GM19043 (cell line): ENCODE measurements around the gene CCDC82.

ENCODE experiments used
- ATAC-seq: cut with Tn5 transposase; IDR thresholded peaks from one replicate; pipeline ENCODE4 v1.9.1; 2021; ENCODE audit warnings: low read depth; ENCODE audit not compliant: unreplicated experiment

CCDC82 gene

GRCh38 chr11:96365493-96365892 lies 24.2 kb downstream of the CCDC82 start:
- no peak for ATAC-seq

DNA sequence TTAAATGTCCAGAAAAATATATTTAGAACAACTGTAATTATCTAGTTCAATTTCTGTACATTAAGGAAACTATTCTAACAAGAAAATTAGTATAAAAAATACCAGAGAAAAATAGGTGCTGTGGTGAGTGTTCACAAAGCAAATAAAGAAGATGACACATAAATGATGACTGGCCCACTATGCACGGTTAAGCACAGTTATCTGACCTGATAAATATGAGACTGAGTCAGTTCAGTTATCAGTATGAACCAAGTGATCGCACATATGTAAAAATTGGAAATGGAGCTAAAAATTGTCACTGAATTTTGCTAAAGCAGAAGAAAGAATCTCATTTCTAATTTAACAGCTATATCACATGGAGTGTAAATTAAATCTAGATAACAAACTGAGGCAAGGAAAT lies 27.9 kb downstream of the CCDC82 start:
- no peak for ATAC-seq

DNA sequence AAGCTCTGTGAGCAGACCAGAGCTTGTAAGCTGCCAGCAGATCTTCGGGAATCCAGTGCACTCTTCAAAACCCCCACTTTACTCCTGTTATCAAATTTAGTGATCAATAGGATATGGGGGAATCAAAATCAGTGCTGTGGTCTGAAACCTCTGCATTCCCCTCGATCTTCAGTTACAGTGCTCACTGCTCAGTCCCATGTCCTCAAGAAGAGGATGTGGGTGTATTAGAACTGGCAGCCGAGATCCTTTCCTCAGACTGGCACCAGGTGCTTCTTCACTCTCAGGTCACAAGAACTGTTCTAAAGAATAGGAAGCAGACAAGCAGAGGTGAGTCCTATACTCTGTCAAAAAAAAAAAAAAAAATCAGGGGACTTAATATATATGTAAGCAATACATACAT lies 31.4 kb downstream of the CCDC82 start:
- no peak for ATAC-seq

GRCh38 chr11:96357794-96358193 lies 31.9 kb downstream of the CCDC82 start:
- no peak for ATAC-seq

DNA sequence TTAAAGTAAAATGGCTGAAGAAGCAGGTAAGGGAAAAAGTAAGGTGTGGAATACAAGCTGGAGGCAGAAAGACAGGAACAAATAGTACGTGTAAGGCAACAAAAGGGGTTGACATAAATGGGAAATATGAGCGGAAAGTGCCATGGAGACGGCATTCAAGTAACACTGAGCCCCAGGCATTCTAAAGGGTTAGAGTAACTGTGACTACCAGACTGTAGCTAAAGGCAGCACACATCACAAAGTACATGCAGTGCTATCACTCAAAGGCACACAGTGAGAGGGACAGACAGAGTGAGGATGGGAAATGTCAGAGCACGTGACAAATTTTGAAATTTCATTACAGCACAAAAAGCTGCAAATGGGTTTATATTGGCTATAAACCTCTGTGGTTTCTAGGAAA lies 32.9 kb downstream of the CCDC82 start:
- ATAC-seq, result no peak

GRCh38 chr11:96342961-96343711 lies 46.6 kb downstream of the CCDC82 start, which contains the start of gene MAML2:
TSS of gene MAML2 (minus strand) at chr11:96343195. CDS start at chr11:96341895, 1,300 bp downstream.
- ATAC-seq, result peak; percentile 80

DNA sequence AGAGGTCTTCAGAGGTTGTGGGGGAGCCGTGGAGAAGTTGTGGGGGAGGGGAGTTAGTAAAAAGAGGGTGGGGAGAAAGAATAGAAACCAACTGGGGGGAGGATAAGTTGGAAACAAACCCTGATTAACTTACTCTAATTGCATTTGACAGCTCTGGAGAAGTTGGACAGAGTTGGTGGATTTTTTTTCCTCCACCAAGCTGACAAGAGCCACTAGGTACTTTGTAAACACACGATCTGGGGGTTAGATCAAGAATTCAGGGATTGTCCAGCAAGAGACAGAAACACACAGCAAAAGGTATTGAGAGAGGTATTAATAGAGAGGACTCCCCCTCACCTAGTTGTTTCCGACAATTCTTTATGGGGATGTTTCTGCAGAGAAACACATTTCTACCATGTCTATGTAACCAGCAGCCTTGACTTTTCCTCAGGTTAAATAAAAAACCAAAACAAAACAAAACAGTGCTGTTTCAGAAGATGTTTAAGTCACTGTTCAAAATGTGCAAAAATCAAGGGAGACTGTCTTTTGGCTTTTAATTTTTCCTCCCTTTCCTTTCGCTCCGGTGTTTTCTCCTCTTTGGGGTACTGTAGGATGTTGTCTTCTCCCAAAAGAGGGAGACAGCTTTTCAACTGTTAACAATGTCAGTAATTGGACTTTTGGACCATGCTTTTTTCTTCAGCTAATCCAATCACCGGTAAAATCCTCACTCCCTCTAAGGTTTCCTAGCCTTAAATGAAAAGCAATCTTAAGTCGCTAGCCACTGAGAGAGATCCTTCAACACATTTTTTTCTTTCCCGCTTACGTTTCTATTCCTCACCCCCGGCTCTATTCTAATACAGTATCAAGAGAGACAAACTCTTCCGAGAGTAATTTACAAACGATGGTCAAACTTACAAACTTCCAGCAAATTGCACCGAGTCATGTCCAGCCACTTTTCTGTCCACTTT lies 47.4 kb downstream of the CCDC82 start:
- no peak for ATAC-seq

DNA sequence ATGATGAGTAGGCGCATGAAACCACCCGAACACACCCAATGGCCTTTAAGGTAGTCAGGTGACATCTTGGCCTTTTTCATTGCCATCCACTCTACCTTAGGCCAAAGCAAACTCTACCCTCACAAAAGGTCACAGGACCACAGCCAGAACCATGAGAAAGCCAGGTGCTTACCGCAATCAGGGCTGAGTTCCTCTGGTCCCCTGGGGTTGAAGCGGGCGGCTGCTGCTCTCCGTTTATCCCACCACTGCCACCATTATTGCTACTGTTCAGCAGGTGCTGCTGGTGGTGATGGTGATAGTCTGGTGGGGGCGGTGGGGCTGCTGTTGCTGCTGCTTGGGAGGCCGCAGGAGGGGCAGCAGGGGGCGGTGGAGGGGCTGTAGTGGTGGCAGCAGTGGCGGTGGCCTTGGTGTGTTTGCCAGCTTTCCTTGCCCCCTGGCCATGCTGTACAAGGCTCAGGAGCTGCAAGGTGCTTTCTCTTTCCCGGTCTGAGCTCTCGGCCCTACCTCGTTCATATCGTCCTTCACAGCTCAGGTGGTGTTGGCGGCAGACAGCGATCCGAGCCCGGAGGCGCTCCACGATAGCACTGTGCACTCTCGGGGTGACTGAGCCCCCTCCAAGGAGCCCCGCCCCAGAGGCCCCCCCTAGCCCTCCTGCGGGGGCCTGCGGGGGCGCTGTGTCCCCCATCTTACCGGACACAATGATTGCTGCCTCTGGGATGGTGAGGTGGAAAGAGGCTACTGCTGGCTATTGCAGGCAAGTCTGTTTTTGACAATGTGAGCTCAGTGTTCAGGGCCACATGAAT lies 48.3 kb downstream of the CCDC82 start:
- peak; percentile 33 for ATAC-seq

DNA sequence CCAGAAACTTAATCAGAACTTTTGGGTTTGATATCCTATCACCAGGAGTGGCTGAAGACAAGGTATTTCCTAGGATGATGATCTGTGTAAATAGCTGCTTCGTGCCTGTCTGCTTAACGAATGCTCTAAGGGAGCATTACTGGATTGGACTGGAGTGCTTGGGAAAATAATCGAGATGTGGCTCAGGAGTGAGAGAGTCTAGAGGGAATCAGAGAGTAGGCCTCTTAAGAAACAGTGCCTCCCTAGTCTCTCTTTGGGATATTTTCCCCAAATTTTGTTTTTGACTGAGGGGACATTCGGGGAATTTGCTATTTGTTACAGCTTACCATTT lies 49.2 kb downstream of the CCDC82 start:
- no peak for ATAC-seq

- ATAC-seq, result no peak
These were observed 49.8 kb downstream of the CCDC82 start for GRCh38 chr11:96339706-96340554.

DNA sequence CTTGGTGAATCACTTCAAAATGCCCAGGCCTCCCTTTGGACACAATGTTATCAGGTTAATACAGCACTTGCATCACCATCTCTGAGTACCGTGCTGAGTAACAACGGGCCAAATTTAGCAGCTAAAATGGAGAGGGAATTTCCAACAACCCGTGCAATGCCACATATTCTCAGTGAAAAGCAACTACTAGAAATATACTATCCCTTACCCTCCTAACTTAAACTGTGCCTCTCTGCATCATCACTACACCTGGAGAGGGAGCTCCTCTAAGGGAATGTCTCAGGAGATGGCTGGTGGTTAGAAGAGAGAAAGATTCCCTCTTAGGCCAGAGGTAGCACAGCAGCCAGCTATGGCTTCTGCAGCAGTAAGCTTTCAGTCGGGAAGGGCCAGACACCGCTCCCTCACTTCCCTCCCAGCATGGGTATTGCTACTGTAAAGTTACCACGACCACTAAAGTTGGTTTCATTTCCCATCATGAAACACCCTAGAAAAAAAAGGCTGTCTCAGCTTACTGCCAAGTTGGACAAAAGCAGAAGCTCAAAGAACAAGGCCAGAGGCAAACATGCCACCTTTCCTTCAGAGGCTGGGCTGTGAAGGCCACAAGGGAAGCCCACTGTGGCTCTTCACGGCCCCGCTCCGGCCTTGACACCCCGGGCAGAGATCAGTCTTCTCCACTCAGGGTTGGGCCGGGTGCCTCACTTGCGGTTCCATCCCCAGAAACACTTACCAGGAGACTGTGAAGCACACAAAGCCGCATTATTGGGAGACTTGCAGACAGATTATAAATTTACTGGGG lies 50.6 kb downstream of the CCDC82 start:
- ATAC-seq, result peak; percentile 32

GRCh38 chr11:96337541-96338431 lies 51.9 kb downstream of the CCDC82 start:
- ATAC-seq, result peak; percentile 32

- no peak for ATAC-seq
These were observed 54.3 kb downstream of the CCDC82 start for GRCh38 chr11:96335388-96335787.

DNA sequence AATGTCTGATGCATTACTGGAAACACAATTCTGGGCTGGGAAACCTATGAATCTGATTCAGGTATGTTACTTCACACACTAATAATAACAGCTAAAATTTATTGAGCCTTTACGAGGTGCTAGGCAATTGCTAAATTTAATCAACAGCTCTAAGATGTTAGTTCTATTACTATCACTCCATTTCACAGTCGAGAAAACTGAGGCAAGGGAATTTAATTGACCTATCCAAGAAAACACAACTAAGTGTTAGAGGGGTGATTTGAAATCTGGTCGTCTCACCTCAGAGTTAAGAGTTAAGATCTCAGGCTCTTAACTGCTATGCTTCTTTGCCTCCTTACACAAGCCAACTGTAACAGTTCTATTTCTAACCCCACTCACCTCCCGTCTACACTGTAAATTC lies 55.5 kb downstream of the CCDC82 start:
- ATAC-seq, result no peak

DNA sequence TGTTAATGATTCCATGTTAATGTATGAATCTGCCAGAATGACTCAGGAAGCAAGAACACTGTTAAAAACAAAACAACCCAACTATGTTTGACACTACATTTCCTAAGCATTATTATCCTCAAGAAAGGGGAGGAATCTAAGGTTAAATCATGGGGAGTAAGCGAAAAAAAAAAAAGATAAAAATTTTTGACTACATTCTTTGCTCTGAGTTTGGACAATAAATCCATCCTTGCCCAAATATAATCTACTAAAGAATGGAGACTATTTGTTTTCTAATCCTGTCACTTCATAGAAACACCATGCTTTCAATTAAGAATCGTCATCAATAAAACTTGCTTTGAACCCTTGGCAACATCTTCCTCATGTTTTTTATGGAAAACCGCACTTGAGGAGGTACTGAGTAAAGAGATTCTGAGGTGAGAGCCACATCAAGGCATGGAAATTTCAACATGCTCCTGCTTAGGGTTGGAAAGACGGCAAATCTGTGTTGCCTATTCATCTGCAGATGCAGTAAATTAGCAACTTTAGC lies 56.5 kb downstream of the CCDC82 start:
- ATAC-seq, result no peak

DNA sequence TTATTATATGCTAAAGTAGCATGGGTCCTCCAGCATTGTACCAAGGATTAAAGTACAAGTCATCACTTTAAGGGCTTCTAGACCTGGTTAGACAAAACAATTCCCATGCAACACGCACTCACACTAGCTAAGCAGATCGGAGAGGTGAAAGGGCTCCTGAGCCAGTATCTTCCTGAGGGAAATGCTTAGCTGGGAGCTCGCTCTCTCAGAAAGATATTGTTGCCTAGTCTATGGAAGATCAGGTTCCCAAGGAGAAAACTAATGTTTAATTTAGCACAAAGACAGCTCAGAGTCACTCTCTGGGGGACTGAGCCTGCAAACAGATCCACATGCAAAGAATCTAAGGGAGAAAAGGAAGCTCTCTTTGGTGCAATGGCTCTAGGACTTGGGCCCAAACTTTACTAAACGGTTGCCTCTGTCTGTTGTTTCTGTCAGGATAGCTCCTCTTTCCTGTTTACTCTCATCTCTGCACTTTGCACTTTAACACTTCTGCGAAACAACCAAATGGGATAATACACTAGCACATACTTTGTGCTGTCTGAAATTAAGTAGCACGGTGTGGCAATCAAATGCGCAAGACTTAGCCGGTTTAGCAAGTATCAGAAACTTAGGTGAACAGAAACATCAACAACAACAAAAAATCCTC lies 57.5 kb downstream of the CCDC82 start:
- no peak for ATAC-seq

GRCh38 chr11:96331699-96332116 lies 58.0 kb downstream of the CCDC82 start:
- no peak for ATAC-seq

- no peak for ATAC-seq
These were observed 59.2 kb downstream of the CCDC82 start for GRCh38 chr11:96330511-96330859.
